GM18951 (cell line): ENCODE data around the gene OR51G1.

Source experiments
- POLR2A ChIP-seq: IDR thresholded peaks from 4 replicates; pipeline ENCODE4 v1.6.1; 2011; ENCODE audit warnings: mild to moderate bottlenecking; ENCODE audit not compliant: insufficient read length, insufficient read depth; ENCODE audit errors: extremely low read depth
- in situ Hi-C: fragments of 300-500 bp; cut with MboI; formaldehyde crosslinking; loops from one replicate; pipeline ENCODE4 v1.12.0; 2022; ENCODE audit warnings: low sequenced_read_pairs, mixed read lengths, inconsistent platforms; ENCODE audit not compliant: unreplicated experiment

OR51G1 gene

DNA sequence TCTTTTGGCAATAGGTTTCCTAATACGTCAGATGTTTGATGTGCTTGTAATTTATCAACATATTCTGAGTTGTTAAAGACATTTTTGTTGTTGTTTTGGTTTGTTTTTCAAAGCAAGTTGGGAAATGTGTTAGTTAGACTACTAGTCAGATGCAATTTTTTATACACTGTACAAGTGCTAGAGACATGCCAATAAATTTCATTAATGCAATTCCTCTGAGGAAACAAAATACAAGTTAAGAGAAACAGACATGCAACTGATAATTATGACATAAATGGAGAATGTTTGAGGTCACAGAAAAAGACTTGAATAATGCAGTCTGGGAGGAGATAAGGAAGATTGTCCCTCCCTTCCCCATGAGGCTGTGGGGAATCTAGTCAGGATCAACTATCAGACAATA, 36.5 kb downstream of the OR51G1 start:
- TF ChIP-seq POLR2A, result no peak
- in situ Hi-C loops, result no loop called here

DNA sequence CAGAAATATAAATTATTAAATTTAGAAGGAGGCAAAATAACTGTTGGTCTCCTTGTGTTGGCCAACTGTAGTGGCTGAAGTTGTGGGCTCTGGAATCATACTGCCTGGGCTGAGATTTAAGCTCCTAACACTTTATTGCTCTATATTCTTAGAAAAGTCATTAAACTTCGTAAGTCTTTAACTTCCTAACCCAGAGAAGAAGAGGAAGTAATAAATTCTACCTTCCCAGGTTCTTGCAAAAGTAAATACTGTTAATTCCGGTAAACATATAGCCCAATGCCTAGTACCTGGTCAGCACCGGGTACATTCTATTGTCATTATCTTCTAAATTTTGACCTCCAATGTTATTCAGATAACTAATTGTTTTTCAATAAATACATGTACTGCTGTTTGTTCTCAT, 38.0 kb downstream of the OR51G1 start:
- in situ Hi-C loops, result no loop called here
- no peak for TF ChIP-seq POLR2A

DNA sequence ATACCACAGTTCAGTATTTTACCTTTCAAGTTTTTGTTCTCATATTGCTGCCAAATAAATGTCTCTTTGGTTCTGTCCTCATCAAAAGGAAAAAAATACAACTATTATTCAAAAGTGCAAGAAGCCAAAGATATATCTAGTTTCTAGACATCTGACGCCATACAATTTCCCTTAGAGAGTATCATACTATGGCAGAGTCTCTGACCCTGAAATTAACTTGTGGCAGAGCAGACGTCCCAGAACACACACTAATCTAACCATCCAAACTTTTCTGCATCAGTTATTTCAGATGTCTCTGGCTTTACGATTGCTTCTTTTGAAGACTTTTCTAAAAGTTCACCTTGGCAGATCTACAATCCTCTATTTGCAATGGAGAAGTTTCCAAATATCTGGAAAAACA, 39.8 kb downstream of the OR51G1 start:
- TF ChIP-seq POLR2A, result no peak
- in situ Hi-C loops, result no loop called here

DNA sequence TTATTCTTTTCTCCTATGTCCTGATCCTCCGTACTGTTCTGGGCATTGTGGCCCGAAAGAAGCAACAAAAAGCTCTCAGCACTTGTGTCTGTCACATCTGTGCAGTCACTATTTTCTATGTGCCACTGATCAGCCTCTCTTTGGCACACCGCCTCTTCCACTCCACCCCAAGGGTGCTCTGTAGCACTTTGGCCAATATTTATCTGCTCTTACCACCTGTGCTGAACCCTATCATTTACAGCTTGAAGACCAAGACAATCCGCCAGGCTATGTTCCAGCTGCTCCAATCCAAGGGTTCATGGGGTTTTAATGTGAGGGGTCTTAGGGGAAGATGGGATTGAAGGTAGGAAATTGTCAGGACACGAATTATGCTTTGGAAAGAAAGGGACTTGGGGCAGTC, 41.6 kb downstream of the OR51G1 start:
- TF ChIP-seq POLR2A, result no peak
- in situ Hi-C loops, result no loop called here

DNA sequence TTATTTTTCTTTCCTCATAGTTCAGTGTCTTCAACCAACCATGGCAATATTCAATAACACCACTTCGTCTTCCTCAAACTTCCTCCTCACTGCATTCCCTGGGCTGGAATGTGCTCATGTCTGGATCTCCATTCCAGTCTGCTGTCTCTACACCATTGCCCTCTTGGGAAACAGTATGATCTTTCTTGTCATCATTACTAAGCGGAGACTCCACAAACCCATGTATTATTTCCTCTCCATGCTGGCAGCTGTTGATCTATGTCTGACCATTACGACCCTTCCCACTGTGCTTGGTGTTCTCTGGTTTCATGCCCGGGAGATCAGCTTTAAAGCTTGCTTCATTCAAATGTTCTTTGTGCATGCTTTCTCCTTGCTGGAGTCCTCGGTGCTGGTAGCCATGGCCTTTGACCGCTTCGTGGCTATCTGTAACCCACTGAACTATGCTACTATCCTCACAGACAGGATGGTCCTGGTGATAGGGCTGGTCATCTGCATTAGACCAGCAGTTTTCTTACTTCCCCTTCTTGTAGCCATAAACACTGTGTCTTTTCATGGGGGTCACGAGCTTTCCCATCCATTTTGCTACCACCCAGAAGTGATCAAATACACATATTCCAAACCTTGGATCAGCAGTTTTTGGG, 42.2 kb downstream of the OR51G1 start, which contains the start of gene OR51T1:
TSS of gene OR51T1 (plus strand) at position 41 of the 641 bp plus-strand sequence. CDS start at position 41, 0 bp downstream.
- no peak for TF ChIP-seq POLR2A

DNA sequence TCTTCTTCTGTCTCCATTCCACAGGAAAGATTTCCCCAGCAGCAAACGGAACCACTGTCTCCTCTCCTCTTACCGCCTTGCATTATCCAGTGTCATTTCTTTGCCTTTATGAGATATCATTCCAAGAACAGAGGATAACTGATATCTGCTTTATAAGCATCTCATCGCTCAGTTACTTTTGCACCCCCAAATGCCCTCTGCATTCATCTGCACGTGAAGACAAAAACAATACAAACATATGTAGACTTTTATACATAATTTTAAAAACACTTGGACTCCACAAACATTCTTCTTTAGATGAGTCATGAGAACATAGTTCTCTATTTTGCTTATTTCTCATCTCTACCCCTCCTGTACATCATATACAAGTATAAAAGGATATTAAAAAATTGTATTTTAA, 43.0 kb downstream of the OR51G1 start:
- TF ChIP-seq POLR2A, result no peak
- in situ Hi-C loops, result no loop called here

More for the DNA sequence above, 42.2 kb downstream of the OR51G1 start, which contains the start of gene OR51T1:
- in situ Hi-C loops, result no loop called here
